Activated T-cell treated with anti-CD3 and anti-CD28 coated beads for 4 hours (primary cell): ENCODE data around the gene CDRT4.
"Not testable (repeated sequence)": the region's sequence is repeated elsewhere in the genome, so short reads cannot be mapped to it uniquely, and the experiment has no call there.

Experiments
- DNase-seq: peaks from one replicate; pipeline ENCODE4 v3.0.0-alpha.2; 2020

The CDRT4 gene

GRCh38 chr17:15467592-15467991 is at the start of gene CDRT4:
Gene CDRT4 (minus strand): TSS chr17:15467621. CDS start chr17:15440238, 27,383 bp downstream.
- no peak for DNase-seq

DNA sequence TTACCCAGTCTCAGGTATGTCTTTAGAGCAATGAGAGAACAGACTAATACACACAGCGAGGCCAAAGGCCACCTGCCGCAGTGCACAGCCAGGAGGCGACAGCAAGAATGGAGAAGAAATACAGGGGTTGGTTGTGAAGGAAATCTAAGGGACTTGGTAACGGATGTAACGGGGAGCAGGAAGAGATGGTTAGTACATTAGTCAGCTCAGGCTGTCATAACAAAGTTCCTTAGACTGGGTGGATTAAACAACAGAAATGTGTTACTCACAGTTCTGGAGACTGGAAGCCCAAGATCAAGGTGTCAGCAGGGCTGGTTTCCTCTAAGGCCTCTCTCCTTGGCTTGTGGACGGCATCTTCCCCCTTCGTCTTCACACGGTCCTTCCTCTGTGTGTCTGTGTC is 48.7 kb upstream of the CDRT4 start:
- no peak for DNase-seq

GRCh38 chr17:15514469-15514868 is 47.0 kb upstream of the CDRT4 start:
- no peak for DNase-seq

- DNase-seq, result no peak
These were observed 46.5 kb upstream of the CDRT4 start for GRCh38 chr17:15513856-15514459.

GRCh38 chr17:15513058-15513791 is 45.8 kb upstream of the CDRT4 start:
- DNase-seq, result no peak

DNA sequence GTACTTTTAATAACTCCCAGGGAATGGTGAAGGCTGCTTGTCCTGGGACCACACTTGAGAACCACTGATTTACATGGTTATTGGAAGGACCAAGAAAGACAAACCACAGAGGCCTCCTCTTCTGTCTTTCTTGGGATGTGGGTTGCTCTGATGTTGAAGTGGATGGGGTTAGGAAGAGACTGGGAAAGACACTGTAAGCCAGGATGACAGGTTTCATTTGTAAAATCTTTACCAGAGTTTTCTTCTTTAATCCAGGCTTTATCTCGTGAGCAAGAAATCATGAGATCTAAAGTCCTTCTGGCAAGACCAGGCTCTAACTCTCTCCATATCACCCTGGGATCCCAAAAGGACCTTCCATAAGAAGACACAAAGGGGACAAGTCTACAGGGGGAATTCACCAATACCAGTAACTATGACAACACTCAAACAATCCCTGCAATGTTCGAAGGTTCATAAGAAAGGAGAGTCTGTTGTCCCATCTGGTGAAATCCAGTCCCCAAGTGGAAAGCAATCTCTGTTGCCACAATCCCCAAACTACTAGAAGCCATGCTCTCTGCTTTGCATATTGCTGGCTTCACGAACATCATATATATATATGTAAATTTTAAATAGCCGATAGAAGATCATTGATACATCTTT is 44.8 kb upstream of the CDRT4 start:
- no peak for DNase-seq

- DNase-seq, result no peak
These were observed 43.7 kb upstream of the CDRT4 start for GRCh38 chr17:15511142-15511541.

DNA sequence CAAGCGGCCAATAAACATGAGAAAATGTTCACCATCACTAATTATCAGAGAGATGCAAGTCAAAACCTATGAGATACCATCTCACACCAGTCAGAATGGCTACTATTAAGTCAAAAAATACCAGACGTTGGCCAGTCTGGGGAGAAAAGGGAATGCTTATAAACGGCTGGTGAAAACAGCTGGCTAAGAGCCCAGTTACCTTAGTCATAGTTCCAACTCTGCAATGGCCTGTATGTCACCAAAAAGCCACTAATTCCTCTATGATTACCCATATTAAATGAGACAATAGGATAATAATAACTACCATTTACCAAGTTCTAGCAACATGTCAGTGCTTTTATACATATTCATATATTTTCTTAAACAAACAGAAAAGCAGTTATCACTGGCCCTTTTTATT is 42.9 kb upstream of the CDRT4 start:
- DNase-seq, result no peak

DNA sequence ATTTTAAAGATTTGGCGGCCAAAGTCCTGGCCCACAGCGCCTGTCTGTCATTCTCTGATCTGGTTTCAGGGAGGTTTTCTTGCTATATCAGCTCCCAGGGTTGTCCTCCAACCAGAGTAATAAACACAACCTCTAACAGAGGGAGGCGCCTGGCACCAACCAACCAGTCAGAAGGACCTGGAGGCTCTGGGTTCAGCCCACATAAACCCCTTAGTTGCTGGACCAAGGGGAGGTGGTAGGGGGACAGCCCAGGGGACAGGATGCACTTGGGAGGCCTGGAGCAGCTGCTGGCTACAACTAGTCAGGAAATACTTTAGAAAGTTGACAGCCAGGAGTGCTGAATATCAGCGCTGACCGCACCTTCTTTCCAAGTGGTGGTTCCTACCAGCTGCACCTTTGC is 41.7 kb upstream of the CDRT4 start:
- DNase-seq, result no peak

- DNase-seq, result no peak
These were observed 41.0 kb upstream of the CDRT4 start for GRCh38 chr17:15508466-15508865.

DNA sequence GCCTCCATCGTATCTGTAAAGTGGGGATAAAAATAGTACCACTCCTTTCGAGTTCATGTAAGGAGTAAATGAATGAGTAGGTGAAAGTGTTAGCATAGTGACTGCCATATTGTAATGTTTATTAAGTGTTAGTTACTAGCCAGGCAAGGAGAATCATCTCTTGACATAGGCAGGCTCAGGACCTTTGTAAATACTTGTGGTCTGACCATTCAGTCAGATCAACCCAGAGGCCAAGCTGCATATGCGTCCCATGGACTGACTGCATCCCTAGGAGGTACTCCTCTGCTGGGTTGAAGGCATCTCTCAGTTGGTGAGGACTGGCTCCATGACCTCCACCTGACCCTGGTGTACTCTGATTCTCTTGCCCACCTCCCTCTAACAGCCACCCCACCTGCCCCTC is 40.5 kb upstream of the CDRT4 start:
- no peak for DNase-seq

- DNase-seq, result no peak
These were observed 39.6 kb upstream of the CDRT4 start for GRCh38 chr17:15507001-15507400.

GRCh38 chr17:15505708-15506107 is 38.3 kb upstream of the CDRT4 start:
- DNase-seq, result not testable (repeated sequence)

DNA sequence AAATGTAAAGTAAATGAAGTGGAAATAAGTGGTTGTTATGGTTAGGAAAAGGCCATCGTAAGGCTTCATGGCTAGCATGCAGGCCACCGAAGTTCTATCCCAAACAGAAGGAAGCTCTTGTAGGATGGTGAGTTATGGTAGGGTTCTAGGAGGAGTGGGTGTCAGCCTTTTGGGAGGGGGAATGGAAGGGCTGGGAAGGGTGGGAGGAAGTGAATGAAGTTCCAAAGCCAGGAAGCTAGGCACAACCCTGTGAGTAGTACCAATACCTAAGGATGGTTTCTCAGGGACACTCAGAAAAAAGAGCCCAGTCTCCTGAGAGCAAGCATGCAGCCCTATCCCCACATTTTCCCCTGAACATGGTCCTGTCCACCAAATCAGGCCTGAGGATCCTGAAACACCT is 36.3 kb upstream of the CDRT4 start:
- no peak for DNase-seq

DNA sequence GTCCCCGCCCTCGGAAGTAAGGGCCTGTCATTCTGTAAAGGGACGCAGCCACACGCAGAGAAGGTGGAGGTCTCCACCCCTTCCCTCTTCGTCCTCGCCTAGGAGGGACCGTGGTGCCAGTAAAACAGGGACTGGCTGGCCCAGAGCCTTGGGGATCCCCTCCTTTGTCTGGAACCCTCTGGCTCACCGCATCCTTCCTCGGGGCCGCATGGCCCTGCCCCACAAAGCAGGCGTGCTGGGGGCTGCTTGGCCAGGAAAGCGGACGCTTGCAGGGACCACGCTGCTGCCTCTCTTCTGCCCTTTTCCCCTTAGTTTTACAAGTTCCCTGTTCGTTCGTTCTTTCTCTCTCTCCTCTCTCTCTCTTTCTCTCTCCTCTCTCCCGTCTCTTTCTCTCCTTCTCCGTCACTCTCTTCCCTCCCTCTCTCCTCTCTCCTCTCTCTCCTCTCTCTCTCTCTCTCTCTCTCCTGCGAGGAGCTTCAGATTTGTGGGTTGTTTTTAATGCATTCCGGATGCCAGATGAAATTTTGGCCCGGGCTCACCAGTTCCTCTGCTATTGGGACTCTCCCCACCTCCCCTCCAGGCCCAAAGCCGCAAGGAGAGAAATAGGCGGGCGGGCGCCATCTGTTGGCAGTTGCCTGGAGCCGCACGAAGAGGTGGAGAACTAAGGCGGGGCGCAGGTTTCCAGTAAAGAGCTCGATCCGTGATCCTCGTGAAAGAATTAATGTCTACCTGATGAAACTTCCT is 35.1 kb upstream of the CDRT4 start:
- DNase-seq, result peak; percentile 43

DNA sequence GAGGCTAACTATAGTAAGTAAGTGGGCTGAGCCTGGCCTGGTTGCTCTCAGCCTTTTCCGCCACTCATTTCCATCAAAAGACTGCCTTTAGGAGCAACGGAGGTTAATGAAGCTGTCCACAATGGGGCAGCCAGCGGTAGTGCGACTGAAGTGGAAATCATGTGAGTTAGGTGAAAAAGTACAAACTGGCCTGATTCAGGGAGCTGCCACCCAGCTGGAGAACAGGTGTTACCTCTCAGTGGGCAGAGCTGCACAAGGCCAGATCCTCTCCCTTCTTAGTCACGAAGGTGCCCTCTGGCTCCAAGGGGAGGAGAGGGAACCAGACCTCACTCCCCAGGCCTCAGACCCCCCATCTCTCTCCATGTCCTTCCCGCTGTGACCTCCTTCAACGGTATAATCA is 34.4 kb upstream of the CDRT4 start:
- no peak for DNase-seq

GRCh38 chr17:15501282-15501681 is 33.9 kb upstream of the CDRT4 start:
- no peak for DNase-seq

DNA sequence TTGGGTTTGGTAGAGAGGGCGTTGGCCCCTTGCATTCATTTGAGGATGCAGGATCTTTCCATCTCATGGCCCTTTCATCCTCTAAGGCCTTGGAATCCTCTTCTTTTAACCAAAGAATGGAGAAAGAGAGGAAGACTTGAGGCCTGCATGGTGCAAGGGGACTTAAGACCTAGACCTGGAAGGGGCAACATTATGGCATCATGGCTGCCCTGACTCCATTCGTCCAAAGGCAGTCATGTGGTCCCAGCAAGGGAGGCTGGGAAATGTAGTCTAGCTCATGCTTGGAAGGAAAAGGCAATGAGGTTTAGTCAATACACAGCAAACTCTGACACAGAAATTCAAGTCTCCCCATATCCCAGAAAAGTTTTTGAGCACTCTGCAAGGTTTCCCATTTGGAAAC is 30.7 kb upstream of the CDRT4 start:
- no peak for DNase-seq

DNA sequence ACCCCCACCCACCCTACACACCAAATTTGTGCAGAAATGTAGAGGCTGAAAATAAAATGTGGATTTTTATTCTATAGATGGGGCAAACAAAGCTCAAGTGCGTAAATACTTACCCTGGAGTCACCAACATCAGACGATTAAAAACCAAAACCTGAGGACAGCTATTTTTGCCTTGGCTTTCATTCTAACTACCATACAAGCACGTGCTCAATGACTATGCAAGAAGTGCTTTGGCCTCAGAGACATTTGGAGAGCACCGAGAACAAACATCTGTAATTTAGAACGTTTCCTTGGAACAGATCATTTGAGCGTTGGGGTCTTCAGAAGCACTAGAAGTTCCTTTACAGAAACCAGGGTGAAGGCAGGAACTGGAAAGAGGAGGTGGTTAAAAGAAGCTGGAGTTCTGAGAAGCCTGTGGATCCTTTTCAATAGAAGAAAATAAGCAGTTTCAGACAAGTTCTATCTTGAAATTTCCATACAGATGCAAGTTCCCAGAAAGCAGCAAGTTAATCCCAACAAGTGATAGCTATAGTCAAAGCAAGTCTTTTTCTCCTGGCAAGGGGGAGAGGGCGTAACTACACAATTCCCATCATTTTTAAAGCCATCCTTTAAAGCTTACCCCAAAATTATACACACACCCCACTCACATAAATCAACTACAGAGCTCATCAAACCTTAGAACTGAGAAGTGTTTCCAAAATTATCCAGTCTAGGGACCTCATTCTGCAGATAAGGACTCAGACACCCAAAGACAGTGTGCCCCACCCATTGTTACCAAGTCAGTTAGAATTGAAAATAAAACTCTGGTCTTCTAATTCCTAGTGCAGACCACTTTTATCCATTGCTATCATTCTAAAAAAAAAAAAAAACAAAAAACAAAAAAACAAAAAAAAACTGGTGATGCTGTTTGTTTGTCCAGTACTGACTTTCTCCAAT is 29.6 kb upstream of the CDRT4 start:
- DNase-seq, result no peak

GRCh38 chr17:15494821-15495220 is 27.4 kb upstream of the CDRT4 start:
- DNase-seq, result no peak

- no peak for DNase-seq
These were observed 26.2 kb upstream of the CDRT4 start for GRCh38 chr17:15493693-15494035.
